GM12865 (cell line): ENCODE results near the gene SAMD5.

Source experiments
- DNase-seq: peaks from one replicate; pipeline ENCODE4 v3.0.0; 2010; ENCODE audit warnings: low read depth
- H3K4me3 ChIP-seq: 2 replicates; pipeline ENCODE4 v1.5.1; 2011; ENCODE audit warnings: mild to moderate bottlenecking, low read depth, low read length, control low read depth
- CTCF ChIP-seq: IDR thresholded peaks from 2 replicates; pipeline ENCODE4 v1.5.1; 2011; ENCODE audit warnings: low read length, control low read depth, low read depth, inconsistent platforms; ENCODE audit not compliant: insufficient read depth; ENCODE audit errors: missing control alignments

SAMD5 gene

GRCh38 chr6:147589739-147590250 is 81.3 kb downstream of the SAMD5 start:
- no peak for TF ChIP-seq CTCF
- no peak for DNase-seq
- H3K4me3 ChIP-seq: no peak overlapping the region

GRCh38 chr6:147595961-147596360 is 87.5 kb downstream of the SAMD5 start:
- no peak for TF ChIP-seq CTCF
- no peak overlapping the region for H3K4me3 ChIP-seq
- no peak for DNase-seq

GRCh38 chr6:147603392-147604081 is 95.0 kb downstream of the SAMD5 start:
- no peak for TF ChIP-seq CTCF
- no peak overlapping the region for H3K4me3 ChIP-seq
- DNase-seq: no peak

GRCh38 chr6:147604373-147604772 is 95.9 kb downstream of the SAMD5 start:
- DNase-seq: no peak
- H3K4me3 ChIP-seq: no peak overlapping the region
- TF ChIP-seq CTCF: no peak

GRCh38 chr6:147611992-147612391 is 103.5 kb downstream of the SAMD5 start:
- H3K4me3 ChIP-seq: no peak overlapping the region
- DNase-seq: no peak
- no peak for TF ChIP-seq CTCF

GRCh38 chr6:147614501-147614900 is 106.0 kb downstream of the SAMD5 start:
- TF ChIP-seq CTCF: no peak
- no peak overlapping the region for H3K4me3 ChIP-seq
- no peak for DNase-seq
